T-helper 1 cell treated with Interleukin-12 subunit alpha and Interleukin-12 subunit beta and Interleukin-4 antibody, amounts not matched to agents 30 ng/mL and 1 ng/mL, for 36 hours (primary cell): Measurements from ENCODE around the gene ABLIM1. TPM values are rescaled to one million over a fixed set of nuclear protein-coding genes. Genes with fewer than 3 reads are reported as not detected.

Source experiments
- intact Hi-C: fragments of 100-400 bp; cut with micrococcal nuclease; formaldehyde crosslinking; loops from one replicate; pipeline ENCODE4 v1.15.1; 2024
- total RNA-seq: library from RNA; stranded (reverse); gene quantifications from 2 replicates; pipeline ENCODE4 v1.2.3, GENCODE V29; 2022

ABLIM1 gene
- total RNA-seq, 1 donor from 2014 or later, result 68.3 TPM

GRCh38 chr10:114593816-114594468 is 64.1 kb downstream of the ABLIM1 start:
- intact Hi-C loops, result no loop called here

- intact Hi-C loops, result no loop called here
Observed at GRCh38 chr10:114593240-114593792, 64.8 kb downstream of the ABLIM1 start.

DNA sequence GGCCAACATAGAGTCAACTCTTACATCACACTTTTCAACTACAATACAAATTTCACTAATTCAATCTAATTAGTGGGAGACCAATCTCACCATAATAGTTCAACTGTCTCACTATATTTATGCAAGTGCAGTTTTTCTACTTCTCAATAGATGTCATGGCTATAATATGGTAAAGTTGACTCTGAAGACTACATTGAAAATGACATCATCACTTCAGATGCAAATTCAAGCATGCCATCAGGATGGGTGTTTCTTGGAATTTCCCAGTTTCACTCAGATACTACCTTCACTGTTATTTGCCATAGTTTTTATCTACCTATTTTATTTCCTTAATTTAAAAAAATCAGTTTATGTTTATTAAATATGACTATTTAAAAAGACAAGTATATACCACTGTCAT is 67.1 kb downstream of the ABLIM1 start:
- intact Hi-C loops, result no loop called here

- intact Hi-C loops, result no loop called here
Observed at GRCh38 chr10:114584419-114584818, 73.7 kb downstream of the ABLIM1 start.

GRCh38 chr10:114581071-114581470 is 77.0 kb downstream of the ABLIM1 start:
- intact Hi-C loops, result no loop called here

GRCh38 chr10:114577133-114577532 is 80.9 kb downstream of the ABLIM1 start:
- intact Hi-C loops, result no loop called here

GRCh38 chr10:114576716-114577115 is 81.4 kb downstream of the ABLIM1 start:
- intact Hi-C loops, result no loop called here

- intact Hi-C loops, result no loop called here
Observed at GRCh38 chr10:114576132-114576487, 82.0 kb downstream of the ABLIM1 start.

GRCh38 chr10:114575417-114576131 is 82.5 kb downstream of the ABLIM1 start:
- intact Hi-C loops, result no loop called here

- intact Hi-C loops, result no loop called here
Observed at GRCh38 chr10:114573330-114574045, 84.6 kb downstream of the ABLIM1 start.

GRCh38 chr10:114571316-114571999 is 86.6 kb downstream of the ABLIM1 start:
- intact Hi-C loops, result no loop called here

DNA sequence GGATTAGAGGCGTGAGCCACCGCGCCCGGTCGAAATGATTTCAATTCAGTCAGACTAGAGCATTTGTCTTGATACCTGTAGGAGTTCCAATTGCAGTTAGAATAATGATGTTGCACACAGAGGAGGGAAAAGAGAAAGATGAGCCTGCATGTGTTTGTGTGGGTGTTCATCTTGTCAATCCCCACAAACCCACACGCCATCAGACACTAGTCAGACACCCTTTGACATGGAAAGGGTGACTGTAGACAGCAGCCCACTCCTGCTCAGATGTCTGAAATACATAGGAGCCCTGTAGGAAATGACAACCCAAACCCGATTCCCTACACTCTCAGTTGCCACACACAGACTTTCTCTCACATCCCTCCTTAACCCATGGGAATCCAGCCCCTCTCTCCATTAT is 92.0 kb downstream of the ABLIM1 start:
- intact Hi-C loops, result no loop called here

- intact Hi-C loops, result no loop called here
Observed at GRCh38 chr10:114565066-114565465, 93.0 kb downstream of the ABLIM1 start.

- intact Hi-C loops, result no loop called here
Observed at GRCh38 chr10:114561008-114561523, 97.0 kb downstream of the ABLIM1 start.

- intact Hi-C loops, result no loop called here
Observed at GRCh38 chr10:114560144-114560543, 97.9 kb downstream of the ABLIM1 start.

DNA sequence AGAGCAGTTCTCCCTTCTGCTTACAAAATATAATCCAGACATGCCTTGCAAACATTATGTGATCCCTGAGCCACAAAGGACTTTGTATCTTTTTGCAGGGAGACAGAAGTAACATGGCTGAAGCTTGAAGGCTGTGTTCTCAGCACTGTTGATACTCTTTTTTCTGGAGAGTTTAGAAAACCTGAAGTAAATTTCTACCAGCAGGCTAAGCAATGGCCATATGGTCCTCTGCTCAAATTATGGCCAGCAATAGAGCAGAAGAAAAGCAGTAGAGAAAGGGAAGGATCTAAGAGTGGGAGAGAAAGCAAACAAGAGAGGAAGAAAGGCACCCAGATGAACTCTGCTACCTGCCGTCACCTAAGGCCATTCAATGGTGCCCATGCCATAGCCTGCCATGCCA is 98.4 kb downstream of the ABLIM1 start:
- intact Hi-C loops, result no loop called here

DNA sequence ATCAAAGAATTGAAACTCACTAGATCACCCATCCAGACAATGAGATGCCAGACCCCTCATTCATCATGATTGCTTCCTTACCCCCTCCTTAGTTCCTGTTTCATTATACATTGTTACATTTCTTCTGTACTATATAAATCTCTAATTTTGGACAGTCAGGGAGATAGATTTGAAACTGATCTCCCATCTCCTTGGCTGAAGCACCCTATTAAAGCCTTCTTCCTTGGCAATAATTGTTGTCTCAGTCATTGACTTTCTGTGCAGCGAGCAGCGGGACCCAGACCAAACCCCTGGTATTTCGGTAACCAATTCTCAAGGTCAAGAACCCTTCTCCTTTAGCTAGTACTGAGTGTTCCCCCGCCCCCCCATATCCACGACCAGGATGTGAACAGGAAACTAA is 100.2 kb downstream of the ABLIM1 start:
- intact Hi-C loops, result no loop called here

DNA sequence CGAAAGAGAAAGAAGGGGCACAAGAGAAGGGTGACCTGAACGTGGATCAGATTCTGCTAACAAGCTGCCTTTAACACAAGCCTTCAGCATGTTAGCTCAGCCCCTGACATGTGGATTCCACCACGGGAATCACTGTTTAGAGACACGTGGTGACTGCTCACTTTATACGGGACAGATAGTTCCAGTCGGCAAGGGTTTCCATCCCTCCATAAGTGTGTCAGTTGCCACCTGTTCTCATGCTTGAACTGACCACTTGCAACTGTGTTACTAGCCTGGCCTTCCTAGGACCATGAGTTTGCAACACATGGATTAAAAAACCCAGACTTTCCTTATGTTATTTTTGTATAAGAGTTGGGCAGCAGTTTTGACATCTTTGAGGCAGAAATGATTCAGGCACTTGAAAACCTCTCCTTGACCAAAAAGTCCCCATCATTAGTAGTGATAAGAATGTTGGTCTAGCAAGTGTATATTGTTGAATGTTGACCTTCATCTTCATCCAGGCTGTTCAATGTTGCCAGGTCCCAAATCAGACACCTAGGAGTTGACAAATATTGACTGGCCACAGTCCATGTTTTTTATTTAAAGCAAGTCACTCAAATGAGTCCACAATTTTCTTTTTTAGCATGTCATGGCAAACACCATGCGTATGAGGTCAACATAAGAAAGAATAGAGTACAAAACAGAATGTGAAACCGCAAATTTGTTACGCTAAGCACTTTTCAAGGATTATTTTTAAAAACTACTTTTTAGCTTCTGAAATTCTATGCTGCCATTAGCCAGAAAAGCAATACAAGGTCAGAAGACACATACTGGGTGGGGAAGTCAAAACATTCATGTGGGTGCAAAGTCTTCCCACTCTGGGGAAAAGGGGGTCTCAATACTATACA is 101.6 kb downstream of the ABLIM1 start:
- intact Hi-C loops, result no loop called here

GRCh38 chr10:114553436-114553835 is 104.6 kb downstream of the ABLIM1 start:
- intact Hi-C loops, result loop anchor here (5.0 kb wide), 1 partner anchor 49 kb away; no protein-coding TSS in a partner anchor

DNA sequence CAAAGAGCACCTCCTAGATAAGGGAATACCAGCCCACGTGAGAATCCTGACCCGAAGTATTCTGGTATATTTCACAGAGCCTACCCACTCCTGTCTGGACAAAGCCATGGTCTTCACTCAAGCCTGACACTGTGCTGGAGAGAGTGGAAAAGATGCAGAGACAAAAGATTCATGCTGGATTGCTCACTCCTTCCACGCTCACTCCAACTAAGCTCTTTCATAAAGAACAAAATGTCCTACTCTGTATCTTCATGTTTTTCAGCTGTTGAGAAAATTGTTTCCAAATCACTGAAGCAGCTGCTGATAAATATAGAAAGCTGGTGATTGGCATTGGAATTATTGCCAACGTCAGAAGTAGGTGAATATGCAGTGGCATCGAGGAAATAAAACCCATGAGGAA is 106.0 kb downstream of the ABLIM1 start:
- intact Hi-C loops, result loop anchor here (5.0 kb wide), 1 partner anchor 50 kb away; no protein-coding TSS in a partner anchor
